Measurements from ENCODE around the gene SUSD6. TPM values are rescaled to one million over a fixed set of nuclear protein-coding genes. Genes with fewer than 3 reads are reported as not detected.

SUSD6 gene
- total and polyA plus RNA-seq, 2 experiments from 2014 or later = 15.7 to 28.4 TPM

GRCh38 chr14:69624136-69624535 lies 12.7 kb downstream of the SUSD6 start:
- Histone ChIP-seq H3K9me2 (replicated peaks; ENCODE audit: insufficient read depth) (no peaks in the 10 kb centered on the region), H3K9me3 (ENCODE audit: low read depth) (no peaks in the 10 kb centered on the region), H3K36me3 (replicated peaks; ENCODE audit: insufficient read depth, low read depth) (no peaks in the 10 kb centered on the region), H2AFZ (no peak overlapping the region), H3K27me3 (no peaks in the 10 kb centered on the region), H3K4me2 (no peak overlapping the region), H3K4me3 (no peak overlapping the region), H3K27ac (no peak overlapping the region), H3K79me2 (peaks cover 100% of the 10 kb centered on the region), H3K4me1 (ENCODE audit: insufficient read depth) (peaks cover under 1% of the 10 kb centered on the region), H4K20me1 (ENCODE audit: insufficient read depth, poor library complexity, severe bottlenecking) (peaks cover 58% of the 10 kb centered on the region)
- 100% methylated on average over 4 of the region's 4 CpGs for WGBS (ENCODE audit: low lambda C conversion rate, missing lambda C conversion rate)
- DNase-seq (ENCODE audit: low spot score) = no peak
- TF ChIP-seq CTCF (IDR thresholded peaks at IDR 0.05; ENCODE audit: poor library complexity) = no peak

GRCh38 chr14:69625299-69626131 lies 14.1 kb downstream of the SUSD6 start:
- TF ChIP-seq CTCF (IDR thresholded peaks at IDR 0.05; ENCODE audit: poor library complexity) (no peak), EZH2phosphoT487 (IDR thresholded peaks at IDR 0.05; ENCODE audit: low read depth, severe bottlenecking, unreplicated experiment) (no peak), EZH2 (IDR thresholded peaks at IDR 0.05; ENCODE audit: borderline replicate concordance) (no peak)
- H3K9me3 ChIP-seq (ENCODE audit: low read depth) = no peaks in the 10 kb centered on the region
- no peak overlapping the region for H3K4me2 ChIP-seq
- no peak for DNase-seq (ENCODE audit: low spot score)
- no peaks in the 10 kb centered on the region for H3K36me3 ChIP-seq (replicated peaks; ENCODE audit: insufficient read depth, low read depth)
- no peak overlapping the region for H3K4me3 ChIP-seq
- H3K27me3 ChIP-seq = no peaks in the 10 kb centered on the region
- H3K79me2 ChIP-seq = peaks cover 100% of the 10 kb centered on the region
- H4K20me1 ChIP-seq (ENCODE audit: insufficient read depth, poor library complexity, severe bottlenecking) = peaks cover 64% of the 10 kb centered on the region
- no peaks in the 10 kb centered on the region for H3K9me2 ChIP-seq (replicated peaks; ENCODE audit: insufficient read depth)
- 60% methylated on average over 11 of the region's 11 CpGs for WGBS (ENCODE audit: low lambda C conversion rate, missing lambda C conversion rate)
- no peak overlapping the region for H2AFZ ChIP-seq
- H3K27ac ChIP-seq = no peak overlapping the region
- peaks cover 8% of the 10 kb centered on the region for H3K4me1 ChIP-seq (ENCODE audit: insufficient read depth)

DNA sequence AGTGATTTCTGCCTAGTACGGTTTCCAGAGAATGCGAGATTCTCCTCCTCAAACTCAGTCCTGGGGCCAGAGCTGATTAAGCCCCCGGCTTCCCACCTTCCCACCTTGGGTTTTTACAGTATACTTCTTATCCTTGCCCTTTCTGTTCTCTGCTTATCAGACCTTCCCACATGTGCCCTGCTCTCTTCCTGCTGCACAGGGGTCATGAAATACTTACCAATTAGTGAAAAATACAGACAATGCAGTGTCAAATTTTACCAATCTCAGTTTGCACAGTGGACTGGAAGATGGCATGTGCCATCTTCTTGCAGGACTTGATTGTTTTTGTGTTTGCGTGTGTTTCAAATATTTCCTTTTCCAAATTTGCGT lies 14.7 kb downstream of the SUSD6 start:
- no peak for DNase-seq (ENCODE audit: low spot score)
- no peak overlapping the region for H3K27ac ChIP-seq
- H3K9me3 ChIP-seq (ENCODE audit: low read depth) = no peaks in the 10 kb centered on the region
- H3K9me2 ChIP-seq (replicated peaks; ENCODE audit: insufficient read depth) = no peaks in the 10 kb centered on the region
- H3K4me2 ChIP-seq = no peak overlapping the region
- H2AFZ ChIP-seq = no peak overlapping the region
- no peaks in the 10 kb centered on the region for H3K36me3 ChIP-seq (replicated peaks; ENCODE audit: insufficient read depth, low read depth)
- 88% methylated on average over 5 of the region's 5 CpGs for WGBS (ENCODE audit: low lambda C conversion rate, missing lambda C conversion rate)
- H4K20me1 ChIP-seq (ENCODE audit: insufficient read depth, poor library complexity, severe bottlenecking) = peaks cover 64% of the 10 kb centered on the region
- H3K4me1 ChIP-seq (ENCODE audit: insufficient read depth) = peaks cover 10% of the 10 kb centered on the region
- H3K27me3 ChIP-seq = no peaks in the 10 kb centered on the region
- peaks cover 100% of the 10 kb centered on the region for H3K79me2 ChIP-seq
- TF ChIP-seq EZH2 (IDR thresholded peaks at IDR 0.05; ENCODE audit: borderline replicate concordance) (no peak), CTCF (IDR thresholded peaks at IDR 0.05; ENCODE audit: poor library complexity) (no peak), EZH2phosphoT487 (IDR thresholded peaks at IDR 0.05; ENCODE audit: low read depth, severe bottlenecking, unreplicated experiment) (no peak)
- no peak overlapping the region for H3K4me3 ChIP-seq
